K562 (cell line): ENCODE measurements around the gene UBE2L3. TPM values are rescaled to one million over a fixed set of nuclear protein-coding genes. Genes with fewer than 3 reads are reported as not detected.

Source experiments
- CHD2 ChIP-seq: IDR thresholded peaks from 2 replicates; pipeline ENCODE4 v1.6.1; 2011; ENCODE audit warnings: low read depth, low read length
- EGR1 ChIP-seq: fragments of 450-650 bp; conservative IDR thresholded peaks from 2 replicates; pipeline ENCODE4 v1.6.1; 2017; ENCODE audit warnings: mild to moderate bottlenecking
- LCOR ChIP-seq: sonication (generic); formaldehyde crosslinking; IDR thresholded peaks from 2 replicates; pipeline ENCODE4 v1.8.0; 2022; ENCODE audit warnings: mild to moderate bottlenecking, missing genetic modification reagents
- MTF1 ChIP-seq: fragments of 250-450 bp; sonication (Bioruptor Pico); IDR thresholded peaks from 2 replicates; pipeline ENCODE4 v1.9.0; 2021; ENCODE audit warnings: moderate library complexity, mild to moderate bottlenecking, inconsistent platforms, borderline replicate concordance
- SREBF1 ChIP-seq: fragments of 150-350 bp; IDR thresholded peaks from 2 replicates; pipeline ENCODE4 v1.6.1; 2014; ENCODE audit warnings: antibody characterized with exemption, low read depth, low read length, borderline replicate concordance
- TBL1XR1 ChIP-seq, 2 experiments: IDR thresholded peaks; 2 replicates each; pipeline ENCODE4 v1.6.1; 2012; ENCODE audit warnings: improper control_type of control experiment in 2 of 2, low read length in 2 of 2, mild to moderate bottlenecking in 1 of 2
- ZC3H11A ChIP-seq: IDR thresholded peaks from 2 replicates; pipeline ENCODE4 v1.6.1; 2012; ENCODE audit warnings: low read depth, low read length, improper control_type of control experiment
- ZMIZ1 ChIP-seq, 2 experiments: fragments of 150-350 bp in 1 of 2; IDR thresholded peaks; 2 replicates each; pipeline ENCODE4 v1.6.1; 2012 to 2016; ENCODE audit warnings: low read depth in 2 of 2, low read length in 2 of 2, mild to moderate bottlenecking in 1 of 2, moderate library complexity in 1 of 2
- polyA plus RNA-seq, 8 experiments: library from polyadenylated mRNA; depleted of rRNA in 4 of 8; stranded (reverse) in 5 of 8; unstranded in 3 of 8; fragments of >200 nt; fragmentation: Nextera tagmentation in 2 of 8; fragmentation: Illumina TruSeq in 1 of 8; extraction: Ambion mirVana in 2 of 8; extraction: Trizol in 1 of 8; gene quantifications; 2 replicates each; pipeline versions ENCODE4 v1.2.1 to v1.2.3, GENCODE V29; 2011 to 2014; ENCODE audit warnings: inconsistent platforms in 1 of 8, missing spikeins in 1 of 8
- total RNA-seq, 7 experiments: library from RNA; depleted of rRNA in 6 of 7; stranded (reverse); fragments of >200 nt in 6 of 7; fragmentation: Illumina TruSeq in 2 of 7; extraction: Trizol in 2 of 7; gene quantifications; 2 replicates each; pipeline versions ENCODE4 v1.2.1 to v1.2.3, GENCODE V29; 2011 to 2021; ENCODE audit warnings: low replicate concordance in 1 of 7
- TF ChIP-seq, protein P1 (sequence below), 3 experiments: IDR thresholded peaks in 2 of 3; conservative IDR thresholded peaks in 1 of 3; 2 replicates each; pipeline ENCODE4 v1.5.1; 2011 to 2012; ENCODE audit warnings: low read length in 3 of 3, mild to moderate bottlenecking in 3 of 3, control low read depth in 2 of 3, improper control_type of control experiment in 1 of 3, inconsistent platforms in 1 of 3, low read depth in 1 of 3, mixed read lengths in 1 of 3, moderate library complexity in 1 of 3; ENCODE audit not compliant: insufficient read depth in 2 of 3
- TF ChIP-seq, protein P2 (sequence below), 2 experiments: fragments of 450-650 bp in 1 of 2; sonication (generic) in 1 of 2; formaldehyde crosslinking in 1 of 2; IDR thresholded peaks in 1 of 2; conservative IDR thresholded peaks in 1 of 2; 2 replicates each; pipeline versions ENCODE4 v1.6.1 to v1.8.1; 2016 to 2023; ENCODE audit warnings: mild to moderate bottlenecking in 2 of 2, moderate library complexity in 2 of 2, inconsistent platforms in 1 of 2, missing genetic modification reagents in 1 of 2
- TF ChIP-seq, protein P3 (sequence below): IDR thresholded peaks from 3 replicates; pipeline ENCODE4 v1.6.1; 2011; ENCODE audit warnings: borderline replicate concordance, mild to moderate bottlenecking; ENCODE audit not compliant: insufficient read length, insufficient read depth
- TF ChIP-seq, protein P4 (sequence below): sonication (generic); formaldehyde crosslinking; IDR thresholded peaks from 2 replicates; pipeline ENCODE4 v1.8.1; 2023; ENCODE audit warnings: mild to moderate bottlenecking, missing genetic modification reagents

The UBE2L3 gene
- total and polyA plus RNA-seq, 9 of the 15 experiments (the other 6 are each of a cell fraction or from before 2014, with no cell fraction given) = 215 to 625 (median 285) TPM

DNA sequence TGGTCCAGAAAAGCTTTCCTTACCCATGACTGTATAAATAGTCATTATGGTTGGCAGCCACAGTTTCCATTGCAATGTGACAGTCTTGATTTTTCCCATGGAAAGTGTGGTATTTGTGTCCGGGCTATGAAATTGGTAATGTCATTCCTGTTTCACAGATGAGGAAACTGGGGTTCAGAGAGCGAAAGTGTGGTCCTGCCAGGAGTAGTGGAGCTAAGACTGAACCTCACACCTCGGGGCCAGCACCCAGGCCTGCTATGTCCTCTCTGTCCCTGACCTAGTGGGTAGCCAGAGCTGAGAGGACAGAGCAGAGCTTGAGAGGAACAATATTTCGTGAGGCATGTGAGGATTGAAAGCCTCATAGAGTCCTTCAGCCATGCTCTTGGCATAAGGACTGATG lies 63.5 kb downstream of the UBE2L3 start (continued):
- TF ChIP-seq, protein P1, sequence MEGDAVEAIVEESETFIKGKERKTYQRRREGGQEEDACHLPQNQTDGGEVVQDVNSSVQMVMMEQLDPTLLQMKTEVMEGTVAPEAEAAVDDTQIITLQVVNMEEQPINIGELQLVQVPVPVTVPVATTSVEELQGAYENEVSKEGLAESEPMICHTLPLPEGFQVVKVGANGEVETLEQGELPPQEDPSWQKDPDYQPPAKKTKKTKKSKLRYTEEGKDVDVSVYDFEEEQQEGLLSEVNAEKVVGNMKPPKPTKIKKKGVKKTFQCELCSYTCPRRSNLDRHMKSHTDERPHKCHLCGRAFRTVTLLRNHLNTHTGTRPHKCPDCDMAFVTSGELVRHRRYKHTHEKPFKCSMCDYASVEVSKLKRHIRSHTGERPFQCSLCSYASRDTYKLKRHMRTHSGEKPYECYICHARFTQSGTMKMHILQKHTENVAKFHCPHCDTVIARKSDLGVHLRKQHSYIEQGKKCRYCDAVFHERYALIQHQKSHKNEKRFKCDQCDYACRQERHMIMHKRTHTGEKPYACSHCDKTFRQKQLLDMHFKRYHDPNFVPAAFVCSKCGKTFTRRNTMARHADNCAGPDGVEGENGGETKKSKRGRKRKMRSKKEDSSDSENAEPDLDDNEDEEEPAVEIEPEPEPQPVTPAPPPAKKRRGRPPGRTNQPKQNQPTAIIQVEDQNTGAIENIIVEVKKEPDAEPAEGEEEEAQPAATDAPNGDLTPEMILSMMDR (IDR thresholded peaks at IDR 0.05 in 2 of 3, conservative IDR thresholded peaks at IDR 0.05 in 1 of 3; ENCODE audit: insufficient read depth in 2 of 3, low read depth in 1 of 3, low read length in 3 of 3) = 0 out of 6 replicates have a peak, but pooled peaks of 1 of the 3 experiments have one; percentile 6
- TF ChIP-seq EGR1 = no peak
- TF ChIP-seq MTF1 (CRISPR knock-in tag) = no peak
- no peak for TF ChIP-seq LCOR (CRISPR knock-in tag)
- TF ChIP-seq ZMIZ1 (IDR thresholded peaks at IDR 0.05; ENCODE audit: low read depth in 2 of 2, low read length in 2 of 2) = peak in 1 of 2 experiments; percentile 65; a peak in 1 of 4 replicates
- peak in 1 of 2 experiments; percentile 92; a peak in 2 of 4 replicates for TF ChIP-seq TBL1XR1 (IDR thresholded peaks at IDR 0.05; ENCODE audit: low read length in 2 of 2)
- TF ChIP-seq, protein P2, sequence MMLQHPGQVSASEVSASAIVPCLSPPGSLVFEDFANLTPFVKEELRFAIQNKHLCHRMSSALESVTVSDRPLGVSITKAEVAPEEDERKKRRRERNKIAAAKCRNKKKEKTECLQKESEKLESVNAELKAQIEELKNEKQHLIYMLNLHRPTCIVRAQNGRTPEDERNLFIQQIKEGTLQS (IDR thresholded peaks at IDR 0.05) = no peak
- TF ChIP-seq, protein P2 (CRISPR knock-in tag; conservative IDR thresholded peaks at IDR 0.05) = peak; percentile 33
- TF ChIP-seq, protein P3, sequence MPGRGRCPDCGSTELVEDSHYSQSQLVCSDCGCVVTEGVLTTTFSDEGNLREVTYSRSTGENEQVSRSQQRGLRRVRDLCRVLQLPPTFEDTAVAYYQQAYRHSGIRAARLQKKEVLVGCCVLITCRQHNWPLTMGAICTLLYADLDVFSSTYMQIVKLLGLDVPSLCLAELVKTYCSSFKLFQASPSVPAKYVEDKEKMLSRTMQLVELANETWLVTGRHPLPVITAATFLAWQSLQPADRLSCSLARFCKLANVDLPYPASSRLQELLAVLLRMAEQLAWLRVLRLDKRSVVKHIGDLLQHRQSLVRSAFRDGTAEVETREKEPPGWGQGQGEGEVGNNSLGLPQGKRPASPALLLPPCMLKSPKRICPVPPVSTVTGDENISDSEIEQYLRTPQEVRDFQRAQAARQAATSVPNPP = no peak
- peak; percentile 57; the same call in 1 of the 2 replicates for TF ChIP-seq ZC3H11A
- 0 out of 2 replicates have a peak, but pooled peaks have one; percentile 15 for TF ChIP-seq CHD2
- TF ChIP-seq SREBF1 = no peak
- TF ChIP-seq, protein P4, sequence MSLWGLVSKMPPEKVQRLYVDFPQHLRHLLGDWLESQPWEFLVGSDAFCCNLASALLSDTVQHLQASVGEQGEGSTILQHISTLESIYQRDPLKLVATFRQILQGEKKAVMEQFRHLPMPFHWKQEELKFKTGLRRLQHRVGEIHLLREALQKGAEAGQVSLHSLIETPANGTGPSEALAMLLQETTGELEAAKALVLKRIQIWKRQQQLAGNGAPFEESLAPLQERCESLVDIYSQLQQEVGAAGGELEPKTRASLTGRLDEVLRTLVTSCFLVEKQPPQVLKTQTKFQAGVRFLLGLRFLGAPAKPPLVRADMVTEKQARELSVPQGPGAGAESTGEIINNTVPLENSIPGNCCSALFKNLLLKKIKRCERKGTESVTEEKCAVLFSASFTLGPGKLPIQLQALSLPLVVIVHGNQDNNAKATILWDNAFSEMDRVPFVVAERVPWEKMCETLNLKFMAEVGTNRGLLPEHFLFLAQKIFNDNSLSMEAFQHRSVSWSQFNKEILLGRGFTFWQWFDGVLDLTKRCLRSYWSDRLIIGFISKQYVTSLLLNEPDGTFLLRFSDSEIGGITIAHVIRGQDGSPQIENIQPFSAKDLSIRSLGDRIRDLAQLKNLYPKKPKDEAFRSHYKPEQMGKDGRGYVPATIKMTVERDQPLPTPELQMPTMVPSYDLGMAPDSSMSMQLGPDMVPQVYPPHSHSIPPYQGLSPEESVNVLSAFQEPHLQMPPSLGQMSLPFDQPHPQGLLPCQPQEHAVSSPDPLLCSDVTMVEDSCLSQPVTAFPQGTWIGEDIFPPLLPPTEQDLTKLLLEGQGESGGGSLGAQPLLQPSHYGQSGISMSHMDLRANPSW (CRISPR knock-in tag) = peak; percentile 92; the same call in 1 of the 2 replicates
